HUDEP-2 (cell line): Measurements from ENCODE around the gene MAGI2.
"Not testable (repeated sequence)": the region's sequence is repeated elsewhere in the genome, so short reads cannot be mapped to it uniquely, and the experiment has no call there.

Source experiments
- DNase-seq, 76 experiments: peaks; one replicate each; lab custom pipeline; 2025; ENCODE audit not compliant: unreplicated experiment in 76 of 76; lab: John Stamatoyannopoulos, UW

MAGI2 gene

DNA sequence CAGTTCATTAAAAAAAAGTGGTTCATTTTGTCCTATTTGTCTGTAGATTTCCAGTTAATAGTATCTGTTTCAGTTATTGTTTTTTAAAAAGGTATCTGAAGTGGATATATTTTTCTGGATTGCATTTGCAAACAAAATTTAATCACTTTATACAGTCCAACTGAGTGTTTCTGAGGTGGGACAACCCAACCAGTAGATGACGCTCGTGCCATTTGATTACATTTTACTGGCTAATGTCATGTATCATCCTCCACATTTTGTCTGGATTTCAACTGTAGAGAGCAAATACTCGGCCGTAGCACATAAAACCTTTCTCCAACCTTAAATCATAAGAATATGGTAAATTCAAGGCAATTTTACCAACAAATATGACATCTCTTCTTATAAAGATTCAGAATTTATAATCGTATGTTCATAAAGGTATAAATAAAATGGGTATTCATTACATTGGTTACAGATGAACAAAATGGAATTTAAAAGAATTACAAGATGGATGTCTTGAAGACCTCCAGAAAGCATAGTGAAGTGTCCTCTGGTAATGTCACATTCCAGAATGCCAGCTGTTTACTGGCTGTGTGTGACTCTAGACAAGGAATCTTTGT is 865.9 kb downstream of the MAGI2 start:
- peak in 9 of 76 experiments; percentile 2 to 41 (median 11) for DNase-seq

GRCh38 chr7:78585980-78586379 is 867.5 kb downstream of the MAGI2 start:
- DNase-seq = no peak

GRCh38 chr7:78578686-78579085 is 874.8 kb downstream of the MAGI2 start:
- DNase-seq = no peak

- not testable (repeated sequence) for DNase-seq
These were observed 876.1 kb downstream of the MAGI2 start for GRCh38 chr7:78577174-78577952.

DNA sequence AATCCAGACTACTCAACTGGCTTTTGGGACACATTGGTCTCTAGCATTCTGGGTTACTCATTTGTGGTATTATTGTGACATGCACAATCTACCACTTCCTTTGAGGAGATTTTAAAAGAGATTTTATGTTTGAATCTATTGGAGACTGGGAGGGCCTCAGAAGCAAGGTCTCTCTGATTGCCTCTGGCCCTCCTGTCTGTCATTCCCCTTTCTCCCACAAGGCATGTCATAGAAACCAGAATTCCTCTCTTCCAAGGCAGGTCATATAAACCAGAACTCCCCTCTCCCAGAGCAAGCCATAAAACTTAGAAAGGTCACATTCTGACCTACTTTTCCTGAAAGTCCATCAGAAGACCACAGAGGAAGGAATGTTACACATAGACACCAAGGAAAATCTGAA is 877.2 kb downstream of the MAGI2 start:
- no peak for DNase-seq

DNA sequence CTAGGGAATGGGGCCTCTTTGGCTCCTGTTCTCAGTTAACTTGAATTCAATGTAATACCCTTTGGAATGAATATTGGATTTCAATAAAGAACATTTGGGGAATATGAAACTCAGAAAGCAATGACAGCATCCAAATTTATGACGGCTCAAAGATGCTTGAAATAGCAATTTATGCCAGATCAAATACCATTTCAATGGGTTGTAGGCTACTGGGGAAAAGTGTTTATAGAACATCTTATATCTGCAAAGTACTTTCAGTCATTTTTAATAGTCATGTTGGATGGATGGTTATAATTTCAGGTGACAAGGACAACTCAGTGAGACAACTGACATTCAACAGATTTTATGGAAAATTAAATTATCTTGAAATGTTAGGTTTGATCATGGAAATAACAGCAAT is 882.2 kb downstream of the MAGI2 start:
- DNase-seq = no peak

DNA sequence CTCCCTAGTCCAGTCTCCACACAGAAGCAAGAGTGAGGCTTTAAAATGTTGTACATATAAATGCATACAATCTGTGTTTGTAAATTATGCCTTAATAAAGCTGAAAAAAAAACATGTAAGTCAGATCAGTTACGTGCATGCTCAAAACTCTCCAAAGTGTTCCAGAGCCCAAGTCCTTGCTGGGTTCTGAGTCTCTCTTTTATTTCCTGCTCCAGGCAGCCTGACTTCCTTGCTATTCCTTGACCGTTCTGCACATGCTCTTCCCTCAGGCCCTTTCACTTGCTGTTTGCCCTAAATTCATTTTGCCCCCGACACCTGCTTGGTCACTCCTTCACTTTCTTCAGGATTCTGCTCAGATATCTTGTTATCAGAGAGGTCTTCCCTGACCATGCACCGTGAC is 884.8 kb downstream of the MAGI2 start:
- no peak for DNase-seq

- no peak for DNase-seq
These were observed 885.6 kb downstream of the MAGI2 start for GRCh38 chr7:78567836-78568235.

- no peak for DNase-seq
These were observed 887.7 kb downstream of the MAGI2 start for GRCh38 chr7:78565784-78566183.

GRCh38 chr7:78563191-78563590 is 890.3 kb downstream of the MAGI2 start:
- DNase-seq = no peak

GRCh38 chr7:78562191-78562590 is 891.3 kb downstream of the MAGI2 start:
- DNase-seq = no peak

GRCh38 chr7:78558566-78558965 is 894.9 kb downstream of the MAGI2 start:
- DNase-seq = no peak

GRCh38 chr7:78543976-78544375 is 909.5 kb downstream of the MAGI2 start:
- DNase-seq = no peak

GRCh38 chr7:78542981-78543380 is 910.5 kb downstream of the MAGI2 start:
- DNase-seq = no peak

DNA sequence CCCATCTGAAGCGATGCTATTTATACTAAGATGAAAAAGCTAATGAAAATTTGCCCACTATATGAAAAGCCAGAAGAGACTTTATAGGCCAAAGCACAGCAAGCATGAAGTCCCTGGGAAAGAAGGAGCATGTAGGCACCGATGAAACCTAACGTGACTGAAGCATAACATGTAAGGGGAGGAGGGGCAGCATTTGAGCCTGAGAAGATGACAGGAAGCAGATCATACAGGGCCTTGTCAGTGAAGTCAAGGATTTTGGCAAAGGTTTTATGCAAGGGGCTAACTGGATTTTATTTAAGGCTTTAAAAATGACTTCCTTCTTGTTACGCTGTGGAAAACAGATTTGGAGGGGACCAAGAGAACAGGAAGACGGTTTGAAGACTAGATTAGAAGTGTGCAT is 910.9 kb downstream of the MAGI2 start:
- DNase-seq = no peak

GRCh38 chr7:78539825-78540224 is 913.6 kb downstream of the MAGI2 start:
- DNase-seq = no peak

- no peak for DNase-seq
These were observed 917.8 kb downstream of the MAGI2 start for GRCh38 chr7:78535655-78536054.

GRCh38 chr7:78530351-78530750 is 923.1 kb downstream of the MAGI2 start:
- no peak for DNase-seq

GRCh38 chr7:78529392-78529791 is 924.1 kb downstream of the MAGI2 start:
- no peak for DNase-seq

DNA sequence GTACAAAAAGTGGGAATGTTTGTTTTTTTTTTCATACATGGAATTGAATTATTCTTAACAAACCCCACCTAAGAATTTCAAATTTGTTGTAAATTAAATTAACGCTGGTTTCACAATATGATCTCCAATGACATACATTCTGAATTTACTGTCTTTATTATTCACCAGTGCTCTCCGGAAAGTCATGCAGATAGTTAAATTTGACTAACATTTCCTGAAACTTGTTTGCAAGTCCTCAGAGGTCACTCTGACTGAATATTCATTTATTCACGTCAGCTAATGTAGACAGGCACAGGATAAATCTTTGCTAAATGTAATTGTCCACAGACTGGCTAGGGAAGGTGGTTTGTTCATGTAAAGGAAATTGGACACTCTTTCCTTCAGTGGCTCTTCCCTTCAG is 924.5 kb downstream of the MAGI2 start:
- DNase-seq = no peak

- no peak for DNase-seq
These were observed 929.5 kb downstream of the MAGI2 start for GRCh38 chr7:78523930-78524329.

DNA sequence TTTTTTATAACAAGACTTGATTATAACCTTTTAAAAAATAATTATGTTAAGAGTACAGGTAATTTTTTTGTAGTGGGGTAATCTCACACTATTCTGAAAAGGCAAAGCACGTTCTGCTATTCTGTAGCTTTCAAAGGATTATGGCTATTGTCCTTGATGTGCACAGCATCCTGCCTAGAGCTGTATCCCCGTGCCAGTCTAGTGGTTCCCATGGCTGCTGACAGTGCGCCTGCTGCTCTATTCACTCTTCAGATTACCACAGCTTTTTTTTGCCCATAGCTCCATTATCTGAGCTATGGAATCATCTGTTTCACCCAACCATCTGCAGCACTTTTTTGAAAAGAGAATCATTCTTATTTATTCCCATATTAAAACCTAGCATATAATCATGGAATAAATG is 931.5 kb downstream of the MAGI2 start:
- DNase-seq = no peak
